ENCODE measurements around the gene IL1RAPL1.
"Not testable (repeated sequence)": the region's sequence is repeated elsewhere in the genome, so short reads cannot be mapped to it uniquely, and the experiment has no call there.

IL1RAPL1 gene

DNA sequence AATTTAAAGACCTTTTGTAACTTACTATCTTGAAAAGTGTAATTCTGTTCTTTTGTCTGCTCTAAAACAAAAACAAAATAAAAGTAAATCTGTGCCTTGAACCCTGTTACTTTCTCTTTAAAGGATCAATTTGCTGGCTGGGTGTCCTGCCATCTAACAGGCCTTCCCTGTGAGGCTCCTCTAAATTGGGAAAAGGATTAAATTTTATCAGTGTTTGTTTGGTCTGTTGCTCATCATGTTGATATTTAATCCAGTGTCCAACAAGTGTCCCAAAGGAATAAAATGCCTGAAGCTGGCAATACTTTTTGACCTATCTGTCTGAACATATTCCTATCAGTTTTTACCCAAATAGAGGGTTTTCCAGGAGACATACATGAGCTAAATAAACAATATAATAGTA, 688.7 kb downstream of the IL1RAPL1 start:
- DNase-seq (ENCODE audit: low spot score) = no peak

GRCh38 chrX:29281078-29281742, 694.0 kb downstream of the IL1RAPL1 start:
- DNase-seq (ENCODE audit: low spot score) = no peak

GRCh38 chrX:29285664-29286063, 698.4 kb downstream of the IL1RAPL1 start:
- no peak for DNase-seq (ENCODE audit: low spot score)

DNA sequence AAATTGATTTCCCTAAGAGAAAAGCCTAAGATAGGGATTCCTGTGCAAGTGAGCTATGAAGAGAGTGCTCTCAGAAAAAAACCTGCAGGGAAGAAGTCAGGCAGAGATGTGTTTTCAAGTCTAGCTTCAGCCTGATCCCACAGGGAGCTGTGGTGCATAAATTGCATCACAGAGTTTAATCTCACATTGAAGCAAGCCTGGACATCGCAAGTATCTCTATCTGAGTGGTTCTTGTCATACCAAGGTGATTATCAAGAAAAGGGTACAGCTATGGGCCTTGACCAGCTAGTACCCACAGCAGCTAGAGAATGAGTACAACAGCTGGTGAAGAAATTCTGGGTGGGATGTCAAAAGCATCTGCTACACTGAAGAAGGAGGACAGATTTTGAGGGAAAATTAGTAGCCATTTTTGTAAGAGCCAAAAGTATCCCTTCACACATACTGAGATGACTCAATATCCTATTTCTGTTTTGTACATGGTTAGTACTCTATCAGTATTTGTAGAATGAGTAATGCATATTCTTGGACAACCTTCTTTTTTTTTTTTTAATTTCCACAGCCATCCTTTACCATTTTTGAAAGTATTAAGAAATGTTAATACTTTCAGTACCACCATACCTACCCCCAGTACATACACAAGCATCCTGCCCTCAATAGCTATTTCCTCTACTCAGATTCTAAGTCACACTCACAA, 708.9 kb downstream of the IL1RAPL1 start:
- DNase-seq (ENCODE audit: low spot score) = no peak

DNA sequence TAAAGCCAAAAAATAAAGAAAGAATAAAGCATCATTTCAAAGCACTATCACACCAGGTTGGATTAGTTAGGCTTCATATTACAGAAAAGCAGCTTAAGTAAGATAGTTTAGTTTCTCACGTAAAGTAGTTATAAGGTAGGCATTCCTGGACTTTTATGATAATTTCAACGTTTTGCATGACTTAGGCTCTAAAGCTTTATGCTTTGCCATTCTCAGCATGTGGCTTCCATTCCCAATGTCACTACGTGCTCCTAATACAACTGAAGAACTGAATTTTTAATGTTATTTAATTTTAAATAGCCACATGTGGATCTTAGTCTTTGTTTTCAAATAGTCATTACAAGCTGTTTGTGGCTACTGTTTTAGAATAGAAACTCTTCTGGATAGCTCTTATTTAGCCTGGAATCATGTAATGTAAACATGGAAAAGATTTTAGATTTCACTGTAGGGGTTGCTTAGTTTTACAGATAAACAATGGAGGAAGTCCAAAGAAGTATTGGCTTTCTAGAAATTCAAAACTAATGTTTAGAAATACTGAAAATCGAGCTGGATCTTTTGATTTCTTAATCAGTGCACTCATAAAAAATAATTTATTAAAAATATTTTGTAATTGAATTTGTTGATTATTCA, 710.0 kb downstream of the IL1RAPL1 start:
- DNase-seq (ENCODE audit: low spot score) = no peak

GRCh38 chrX:29299684-29300083, 712.4 kb downstream of the IL1RAPL1 start:
- no peak for DNase-seq (ENCODE audit: low spot score)

- no peak for DNase-seq (ENCODE audit: low spot score)
Measured at GRCh38 chrX:29308726-29309125, 721.5 kb downstream of the IL1RAPL1 start.

DNA sequence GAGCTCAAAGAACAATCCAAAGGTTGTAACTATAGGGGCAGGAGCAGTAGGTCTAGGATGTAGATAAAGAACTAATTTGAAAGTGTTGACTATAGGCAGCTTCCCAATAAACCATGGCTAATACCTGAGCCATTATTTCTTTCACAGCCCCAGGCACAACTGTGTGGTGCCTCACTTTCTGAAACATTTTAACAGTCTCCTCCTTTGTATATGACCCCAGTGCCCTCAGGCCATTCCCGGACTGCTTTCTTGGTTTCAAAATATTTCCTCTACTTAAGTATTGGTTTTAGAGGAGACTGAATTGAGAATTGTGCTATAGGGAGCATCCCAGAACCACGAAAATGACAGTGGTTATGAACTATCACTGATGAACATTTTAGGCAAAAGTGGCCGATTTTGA, 728.7 kb downstream of the IL1RAPL1 start:
- no peak for DNase-seq (ENCODE audit: low spot score)

- no peak for DNase-seq (ENCODE audit: low spot score)
Measured at GRCh38 chrX:29318012-29318411, 730.8 kb downstream of the IL1RAPL1 start.

GRCh38 chrX:29332429-29332828, 745.2 kb downstream of the IL1RAPL1 start:
- not testable (repeated sequence) for DNase-seq (ENCODE audit: low spot score)

GRCh38 chrX:29333091-29333490, 745.8 kb downstream of the IL1RAPL1 start:
- DNase-seq (ENCODE audit: low spot score) = not testable (repeated sequence)

- DNase-seq (ENCODE audit: low spot score) = no peak
Measured at GRCh38 chrX:29348288-29348687, 761.0 kb downstream of the IL1RAPL1 start.

DNA sequence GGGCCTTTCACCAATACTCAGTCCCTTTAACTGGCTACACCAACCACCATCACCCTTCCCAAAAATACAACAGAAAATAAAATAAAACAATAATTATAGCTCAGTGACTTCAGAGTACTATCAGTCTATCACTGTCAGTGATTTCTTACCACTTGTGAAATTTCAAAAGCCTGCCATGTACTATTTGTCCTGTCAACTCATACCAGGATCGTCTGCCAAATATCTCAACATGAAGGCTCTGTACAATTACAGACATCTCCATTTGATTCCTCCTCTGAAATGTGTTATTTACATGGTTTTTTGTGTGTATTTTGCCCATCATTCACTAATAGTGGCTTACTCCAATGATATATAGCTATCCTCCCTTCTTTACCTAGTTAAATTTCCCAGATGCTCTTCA, 772.0 kb downstream of the IL1RAPL1 start:
- DNase-seq (ENCODE audit: low spot score) = no peak

DNA sequence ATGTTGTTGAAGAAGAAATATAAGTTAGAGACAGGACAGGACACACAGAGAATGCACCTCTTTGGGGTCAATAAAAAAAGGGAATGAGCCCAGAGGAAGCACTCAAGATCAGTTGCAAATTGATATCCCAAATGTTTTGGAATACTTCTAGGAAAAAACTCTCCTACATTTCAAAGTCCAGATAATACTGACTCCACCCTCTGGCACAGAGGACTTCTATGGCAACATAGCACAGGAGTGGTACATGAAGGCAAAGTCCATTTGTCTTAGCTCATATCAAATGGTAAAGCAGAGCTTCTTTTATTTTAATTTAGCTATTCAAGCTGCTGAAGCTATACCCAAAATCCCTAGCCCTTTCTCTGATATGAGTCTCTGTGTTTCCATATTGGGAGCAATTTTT, 787.5 kb downstream of the IL1RAPL1 start:
- DNase-seq (ENCODE audit: low spot score) = not testable (repeated sequence)

DNA sequence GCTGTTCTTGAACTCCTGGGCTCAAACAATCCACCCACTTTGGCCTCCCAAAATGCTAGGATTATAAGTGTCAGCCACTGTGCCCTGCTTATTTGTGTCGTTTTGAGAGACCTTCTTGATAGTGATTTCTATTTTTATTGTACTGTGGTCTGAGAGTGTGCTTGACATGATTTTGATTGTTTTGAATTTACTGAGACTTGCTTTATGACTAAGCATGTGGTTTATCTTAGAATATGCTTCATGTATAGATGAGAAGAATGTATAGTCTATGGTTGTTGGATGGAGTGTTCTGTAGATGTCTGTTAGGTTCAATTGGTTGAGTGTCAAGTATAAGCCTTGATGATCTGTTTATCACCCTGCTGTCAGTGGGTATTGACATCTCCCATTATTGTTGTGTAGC, 789.3 kb downstream of the IL1RAPL1 start:
- DNase-seq (ENCODE audit: low spot score) = no peak

GRCh38 chrX:29382811-29383210, 795.6 kb downstream of the IL1RAPL1 start:
- DNase-seq (ENCODE audit: low spot score) = no peak

DNA sequence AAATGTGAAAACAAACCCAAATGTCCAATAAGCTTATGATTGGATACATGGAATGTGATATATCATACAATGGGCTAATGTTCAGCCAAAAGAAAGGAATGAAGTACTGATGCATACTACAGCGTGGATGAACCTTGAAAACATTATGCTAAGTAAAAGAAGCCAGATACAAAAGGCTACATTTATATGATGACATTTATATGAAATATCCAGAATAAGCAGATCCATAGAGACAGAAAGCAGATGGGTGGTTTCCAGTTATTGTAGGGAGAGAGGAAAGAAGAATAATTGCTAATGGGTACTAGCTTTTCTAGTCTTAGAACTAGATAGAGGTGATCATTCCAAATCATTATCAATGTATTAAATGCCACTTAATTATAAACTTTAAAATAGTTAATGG, 801.3 kb downstream of the IL1RAPL1 start:
- DNase-seq (ENCODE audit: low spot score) = no peak

DNA sequence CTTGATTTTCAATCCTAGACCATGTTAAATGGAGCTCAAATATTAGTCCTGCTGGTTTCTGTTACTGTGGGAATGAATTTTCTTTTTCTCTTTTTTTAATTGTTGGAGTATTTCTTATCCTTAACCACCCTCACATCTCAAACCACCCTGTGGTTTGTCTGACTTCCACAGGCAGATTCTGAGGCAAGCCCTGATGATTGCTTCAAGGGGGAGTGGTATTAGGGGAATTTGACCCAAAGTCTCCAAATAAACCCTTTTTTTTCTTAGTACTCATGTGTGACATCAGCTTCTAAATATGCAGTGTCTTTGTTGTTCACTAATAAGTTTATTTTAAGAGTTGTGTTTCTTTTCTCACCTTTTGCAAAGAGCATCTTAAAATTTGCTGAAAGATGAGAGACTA, 810.3 kb downstream of the IL1RAPL1 start:
- DNase-seq (ENCODE audit: low spot score) = no peak

DNA sequence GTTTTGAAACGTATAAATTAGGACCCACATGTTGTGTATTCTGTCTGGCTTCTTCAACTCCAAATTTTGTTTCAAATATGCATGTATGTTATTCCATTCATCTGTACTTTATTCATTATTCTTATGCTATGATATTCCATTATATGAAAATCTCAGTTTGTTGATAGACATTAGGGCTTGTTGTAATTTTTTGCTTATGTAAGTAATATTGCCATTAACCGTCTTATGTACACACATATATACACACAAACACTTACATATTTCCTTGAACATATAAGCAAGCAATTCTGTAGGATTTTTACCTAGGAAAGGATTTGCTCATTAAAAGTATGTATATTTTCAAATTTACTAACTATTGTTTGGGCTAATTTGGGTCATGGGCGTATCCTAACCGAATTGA, 820.1 kb downstream of the IL1RAPL1 start:
- DNase-seq (ENCODE audit: low spot score) = no peak

DNA sequence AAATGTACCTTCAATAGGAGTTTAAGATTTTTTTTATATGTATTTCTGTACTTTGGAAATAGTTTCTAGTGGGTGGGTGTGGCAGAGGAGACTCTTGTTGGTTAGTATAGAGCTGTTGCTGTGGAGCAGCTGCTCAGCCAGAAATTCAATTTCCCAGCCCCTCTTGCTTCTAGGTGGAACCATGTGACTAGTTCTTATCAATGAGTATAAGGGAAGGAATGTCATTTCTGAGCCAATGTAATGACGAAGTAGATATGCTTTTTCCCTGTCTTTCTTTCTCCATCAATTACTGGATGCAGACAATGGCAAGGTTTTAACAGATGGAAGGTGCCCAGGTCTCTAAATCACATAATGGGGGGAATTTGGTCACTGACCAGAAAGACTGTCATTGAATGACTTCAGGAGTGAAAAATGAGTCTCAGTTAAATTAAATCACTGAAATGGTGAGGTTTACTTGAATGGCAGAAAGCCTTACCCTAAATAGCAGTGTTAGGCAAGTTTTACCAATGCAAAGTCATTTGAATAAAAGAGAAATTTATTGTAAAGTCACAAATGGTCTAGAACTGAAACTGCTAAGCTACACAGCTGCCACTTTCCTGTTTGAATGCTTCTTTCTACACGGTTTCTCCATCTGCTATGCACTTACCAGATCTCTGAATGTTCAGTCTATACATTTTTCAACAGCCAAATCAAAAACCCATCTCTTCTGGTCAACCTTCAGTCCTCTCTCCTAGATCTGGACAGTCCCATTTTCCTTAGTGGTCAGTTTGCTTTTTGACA, 832.7 kb downstream of the IL1RAPL1 start:
- DNase-seq (ENCODE audit: low spot score) = no peak

DNA sequence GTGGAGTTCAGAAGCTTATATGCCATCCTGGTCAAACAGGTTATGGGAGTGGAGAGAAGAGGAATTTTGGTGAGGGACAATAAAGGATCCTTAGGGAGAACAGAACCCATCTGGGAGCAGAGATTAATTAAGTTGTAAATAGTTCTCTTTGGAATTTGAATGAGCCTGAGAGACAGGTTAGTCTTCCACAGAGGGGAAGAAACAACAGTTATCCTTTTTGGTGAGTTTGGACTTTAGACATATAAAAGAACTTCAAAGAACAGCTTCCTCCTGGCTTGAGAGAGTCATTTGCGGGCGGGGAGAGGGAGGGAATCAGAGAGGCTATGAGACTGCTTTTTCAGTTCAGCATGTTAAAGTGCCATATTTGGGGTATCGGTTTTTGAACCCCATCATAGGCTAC, 834.8 kb downstream of the IL1RAPL1 start:
- DNase-seq (ENCODE audit: low spot score) = no peak

DNA sequence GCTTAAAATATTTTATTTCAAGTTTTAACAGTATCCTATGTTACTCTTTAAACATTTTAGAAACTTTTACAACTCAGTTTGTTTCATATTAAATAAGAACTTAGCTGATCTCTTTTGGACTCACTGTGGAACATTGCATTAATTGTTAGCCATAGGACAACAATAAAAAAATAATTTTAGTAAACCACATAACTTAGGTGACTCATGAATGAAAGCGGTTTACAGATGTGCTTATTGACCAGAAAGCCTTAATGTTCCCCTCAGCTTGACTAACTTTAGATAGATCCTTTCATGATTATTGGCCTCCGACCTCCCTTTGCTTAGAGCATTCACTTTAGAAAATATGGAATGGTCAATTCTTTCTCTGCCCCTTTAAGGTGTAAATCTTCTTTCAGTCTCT, 844.6 kb downstream of the IL1RAPL1 start:
- DNase-seq (ENCODE audit: low spot score) = no peak

DNA sequence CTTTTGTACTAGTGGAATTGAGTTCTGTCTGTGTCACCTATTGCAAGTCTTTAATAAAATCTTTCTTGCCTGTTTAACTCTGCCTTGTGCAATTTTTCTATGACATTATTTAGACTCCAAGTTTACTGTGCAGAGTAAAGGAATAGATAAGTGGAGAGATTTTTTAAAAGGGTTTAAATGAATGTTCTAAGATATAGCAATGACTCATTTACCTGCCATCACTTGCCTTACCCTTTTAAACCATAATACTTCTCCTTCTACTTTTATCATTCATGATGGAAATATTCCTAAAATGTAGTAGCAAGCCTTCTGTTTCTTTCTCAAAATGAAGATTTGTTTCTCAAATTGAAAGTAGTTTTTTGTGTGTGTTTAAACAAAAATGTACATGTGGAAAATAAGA, 845.3 kb downstream of the IL1RAPL1 start:
- no peak for DNase-seq (ENCODE audit: low spot score)

Data from pons (tissue), 1 donor.